GM23338 (cell line): ENCODE data around the gene NOP16.

Experiments used
- CREB1 ChIP-seq: fragments of 250-450 bp; sonication (Bioruptor Pico); IDR thresholded peaks from 2 replicates; pipeline ENCODE4 v1.5.0; 2020; ENCODE audit warnings: low read depth, mild to moderate bottlenecking, moderate library complexity
- CTCF ChIP-seq, 2 experiments: fragments of 200-600 bp in 1 of 2; sonication (generic) in 1 of 2; conservative IDR thresholded peaks; 2 replicates each; pipeline versions ENCODE4 v1.5.1 to v1.6.1; 2016 to 2017; ENCODE audit warnings: antibody characterized with exemption in 2 of 2, low read depth in 2 of 2, mild to moderate bottlenecking in 2 of 2, moderate library complexity in 1 of 2
- ETS1 ChIP-seq: IDR thresholded peaks from 2 replicates; pipeline ENCODE4 v1.6.1; 2016; ENCODE audit warnings: antibody characterized with exemption
- EZH2 ChIP-seq: fragments of 200-600 bp; sonication (generic); IDR thresholded peaks from one replicate; pipeline ENCODE4 v1.8.0; 2017; ENCODE audit warnings: antibody characterized with exemption, mild to moderate bottlenecking, low read depth; ENCODE audit not compliant: unreplicated experiment
- EZH2phosphoT487 ChIP-seq: fragments of 200-600 bp; sonication (generic); IDR thresholded peaks from one replicate; pipeline ENCODE4 v1.8.1; 2018; ENCODE audit warnings: antibody characterized with exemption; ENCODE audit not compliant: unreplicated experiment
- POLR2AphosphoS5 ChIP-seq: IDR thresholded peaks from 2 replicates; pipeline ENCODE4 v1.6.1; 2016; ENCODE audit warnings: antibody characterized with exemption, low read depth
- TF ChIP-seq, protein P1 (sequence below): IDR thresholded peaks from one replicate; pipeline ENCODE4 v1.6.1; 2018; ENCODE audit warnings: antibody characterized with exemption; ENCODE audit not compliant: unreplicated experiment

GRCh38 chr5:176352116-176352878 lies 36.1 kb downstream of the NOP16 start:
- TF ChIP-seq CTCF (conservative IDR thresholded peaks at IDR 0.05; ENCODE audit: low read depth in 2 of 2) (no peak), EZH2 (no peak), EZH2phosphoT487 (no peak), CREB1 (CRISPR knock-in tag) (no peak), ETS1 (no peak), POLR2AphosphoS5 (no peak)
- TF ChIP-seq, protein P1, sequence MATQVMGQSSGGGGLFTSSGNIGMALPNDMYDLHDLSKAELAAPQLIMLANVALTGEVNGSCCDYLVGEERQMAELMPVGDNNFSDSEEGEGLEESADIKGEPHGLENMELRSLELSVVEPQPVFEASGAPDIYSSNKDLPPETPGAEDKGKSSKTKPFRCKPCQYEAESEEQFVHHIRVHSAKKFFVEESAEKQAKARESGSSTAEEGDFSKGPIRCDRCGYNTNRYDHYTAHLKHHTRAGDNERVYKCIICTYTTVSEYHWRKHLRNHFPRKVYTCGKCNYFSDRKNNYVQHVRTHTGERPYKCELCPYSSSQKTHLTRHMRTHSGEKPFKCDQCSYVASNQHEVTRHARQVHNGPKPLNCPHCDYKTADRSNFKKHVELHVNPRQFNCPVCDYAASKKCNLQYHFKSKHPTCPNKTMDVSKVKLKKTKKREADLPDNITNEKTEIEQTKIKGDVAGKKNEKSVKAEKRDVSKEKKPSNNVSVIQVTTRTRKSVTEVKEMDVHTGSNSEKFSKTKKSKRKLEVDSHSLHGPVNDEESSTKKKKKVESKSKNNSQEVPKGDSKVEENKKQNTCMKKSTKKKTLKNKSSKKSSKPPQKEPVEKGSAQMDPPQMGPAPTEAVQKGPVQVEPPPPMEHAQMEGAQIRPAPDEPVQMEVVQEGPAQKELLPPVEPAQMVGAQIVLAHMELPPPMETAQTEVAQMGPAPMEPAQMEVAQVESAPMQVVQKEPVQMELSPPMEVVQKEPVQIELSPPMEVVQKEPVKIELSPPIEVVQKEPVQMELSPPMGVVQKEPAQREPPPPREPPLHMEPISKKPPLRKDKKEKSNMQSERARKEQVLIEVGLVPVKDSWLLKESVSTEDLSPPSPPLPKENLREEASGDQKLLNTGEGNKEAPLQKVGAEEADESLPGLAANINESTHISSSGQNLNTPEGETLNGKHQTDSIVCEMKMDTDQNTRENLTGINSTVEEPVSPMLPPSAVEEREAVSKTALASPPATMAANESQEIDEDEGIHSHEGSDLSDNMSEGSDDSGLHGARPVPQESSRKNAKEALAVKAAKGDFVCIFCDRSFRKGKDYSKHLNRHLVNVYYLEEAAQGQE: no peak
